ENCODE measurements around the gene WDR53.
"Not testable (repeated sequence)": the region's sequence is repeated elsewhere in the genome, so short reads cannot be mapped to it uniquely, and the experiment has no call there.

WDR53 gene

GRCh38 chr3:196514913-196515621 is 53.3 kb downstream of the WDR53 start, which contains the start of gene SMCO1:
SMCO1 (minus strand) TSS chr3:196515346; CDS start chr3:196515209, 137 bp downstream.
- no peak for DNase-seq

- DNase-seq: no peak
Observed at GRCh38 chr3:196514350-196514716, 54.0 kb downstream of the WDR53 start.

GRCh38 chr3:196513697-196514349 is 54.5 kb downstream of the WDR53 start:
- peak; percentile 81 for DNase-seq

- not testable (repeated sequence) for DNase-seq
Observed at GRCh38 chr3:196511646-196512425, 56.5 kb downstream of the WDR53 start.

- not testable (repeated sequence) for DNase-seq
Observed at GRCh38 chr3:196511108-196511507, 57.2 kb downstream of the WDR53 start.

GRCh38 chr3:196506687-196507086 is 61.7 kb downstream of the WDR53 start:
- no peak for DNase-seq

- no peak for DNase-seq
Observed at GRCh38 chr3:196504556-196504955, 63.8 kb downstream of the WDR53 start.
